ENCODE results near the gene SCUBE1. TPM values are rescaled to one million over a fixed set of nuclear protein-coding genes. Genes with fewer than 3 reads are reported as not detected.

Gene SCUBE1
- total RNA-seq, 2 experiments from 2014 or later: 0.07 TPM; not detected in 1

DNA sequence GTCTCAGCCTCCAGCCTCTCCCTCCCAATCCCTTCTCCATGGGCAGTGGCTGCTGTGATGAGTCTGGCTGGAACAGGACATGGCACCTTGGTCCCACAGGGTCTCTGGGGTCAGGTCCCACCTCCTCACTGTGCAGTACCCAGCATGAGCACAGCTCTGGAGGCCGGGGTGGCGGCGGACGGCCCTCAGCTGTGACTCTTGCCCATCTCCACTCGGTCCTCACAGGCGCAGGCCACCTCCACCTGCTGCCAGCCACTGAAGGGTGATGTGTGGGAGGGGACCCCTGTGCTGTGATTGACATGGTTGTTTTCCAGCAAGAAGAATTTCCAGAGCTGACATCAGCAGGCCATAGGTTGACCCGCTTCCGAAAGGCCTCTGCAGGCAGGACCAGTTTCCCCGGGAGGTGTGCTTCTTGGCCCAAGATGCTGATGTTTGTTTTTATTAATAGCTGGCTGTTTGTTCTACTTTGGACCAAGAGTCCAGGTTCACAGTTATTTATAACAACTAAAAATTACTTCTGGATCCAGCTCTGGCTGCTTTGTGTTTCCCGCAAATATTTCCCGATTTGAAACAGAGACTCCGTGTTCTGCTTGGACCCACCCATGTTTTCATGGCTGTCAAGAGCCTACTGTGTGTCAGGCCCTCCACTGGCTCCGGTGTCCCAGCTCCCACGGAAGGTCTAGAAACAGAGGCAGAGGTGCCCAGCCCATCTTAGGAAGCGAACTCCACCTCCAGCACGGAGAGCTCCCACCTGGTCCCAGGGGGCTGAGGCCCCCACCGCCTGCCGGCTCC, 45.7 kb downstream of the SCUBE1 start:
- no peaks in the 10 kb centered on the region for H3K36me3 Mint-ChIP-seq (ENCODE audit: low read depth)
- H3K9me3 Mint-ChIP-seq: no peaks in the 10 kb centered on the region
- H3K4me3 Mint-ChIP-seq: no peak overlapping the region
- DNase-seq (no peak), ATAC-seq (no peak)
- H3K27me3 Mint-ChIP-seq: no peaks in the 10 kb centered on the region
- intact Hi-C loops (cut with micrococcal nuclease): no loop called here
- ChIA-PET CTCF (interaction anchor here (1.6 to 1.7 kb wide), 2 partner anchors 49 to 66 kb away, joined by 5 read pairs; no protein-coding TSS in a partner anchor), POLR2A (no interaction called here)
- H3K27ac Mint-ChIP-seq: no peak overlapping the region
- TF ChIP-seq, protein P1, sequence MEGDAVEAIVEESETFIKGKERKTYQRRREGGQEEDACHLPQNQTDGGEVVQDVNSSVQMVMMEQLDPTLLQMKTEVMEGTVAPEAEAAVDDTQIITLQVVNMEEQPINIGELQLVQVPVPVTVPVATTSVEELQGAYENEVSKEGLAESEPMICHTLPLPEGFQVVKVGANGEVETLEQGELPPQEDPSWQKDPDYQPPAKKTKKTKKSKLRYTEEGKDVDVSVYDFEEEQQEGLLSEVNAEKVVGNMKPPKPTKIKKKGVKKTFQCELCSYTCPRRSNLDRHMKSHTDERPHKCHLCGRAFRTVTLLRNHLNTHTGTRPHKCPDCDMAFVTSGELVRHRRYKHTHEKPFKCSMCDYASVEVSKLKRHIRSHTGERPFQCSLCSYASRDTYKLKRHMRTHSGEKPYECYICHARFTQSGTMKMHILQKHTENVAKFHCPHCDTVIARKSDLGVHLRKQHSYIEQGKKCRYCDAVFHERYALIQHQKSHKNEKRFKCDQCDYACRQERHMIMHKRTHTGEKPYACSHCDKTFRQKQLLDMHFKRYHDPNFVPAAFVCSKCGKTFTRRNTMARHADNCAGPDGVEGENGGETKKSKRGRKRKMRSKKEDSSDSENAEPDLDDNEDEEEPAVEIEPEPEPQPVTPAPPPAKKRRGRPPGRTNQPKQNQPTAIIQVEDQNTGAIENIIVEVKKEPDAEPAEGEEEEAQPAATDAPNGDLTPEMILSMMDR (IDR thresholded peaks at IDR 0.05): no peak
- H3K4me1 Mint-ChIP-seq (ENCODE audit: low read depth): no peaks in the 10 kb centered on the region

DNA sequence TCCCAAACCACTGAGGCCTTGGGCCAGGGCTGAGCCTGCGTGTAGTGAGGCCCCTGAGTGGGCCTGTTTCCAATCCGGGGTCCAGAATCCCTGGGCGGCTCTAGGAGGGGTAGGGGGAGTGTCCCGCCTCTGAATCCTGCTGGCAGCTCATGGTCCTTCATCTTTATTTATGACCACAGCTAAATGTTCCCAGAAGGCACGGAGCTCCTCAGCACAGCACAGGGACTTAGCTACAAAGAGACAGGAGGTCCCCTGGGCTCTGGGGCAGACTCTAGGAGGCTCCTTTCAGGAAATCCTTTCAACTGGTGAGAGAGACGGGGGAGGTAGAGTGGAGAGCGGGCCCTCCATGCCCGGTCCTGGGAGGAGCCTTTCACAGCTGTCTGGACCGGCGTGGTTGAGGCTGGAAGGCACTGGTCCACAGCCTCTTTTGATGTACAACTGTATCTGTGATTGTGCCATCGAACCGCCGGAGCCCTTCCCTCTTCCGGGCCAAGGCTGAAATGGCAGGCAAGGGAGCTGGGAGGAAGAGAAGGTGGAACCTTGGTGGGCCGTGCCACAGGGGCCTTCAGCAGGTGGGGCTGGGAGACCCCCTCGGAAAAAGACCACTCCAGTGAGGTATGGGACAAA, 46.8 kb downstream of the SCUBE1 start:
- intact Hi-C loops (cut with micrococcal nuclease): no loop called here

DNA sequence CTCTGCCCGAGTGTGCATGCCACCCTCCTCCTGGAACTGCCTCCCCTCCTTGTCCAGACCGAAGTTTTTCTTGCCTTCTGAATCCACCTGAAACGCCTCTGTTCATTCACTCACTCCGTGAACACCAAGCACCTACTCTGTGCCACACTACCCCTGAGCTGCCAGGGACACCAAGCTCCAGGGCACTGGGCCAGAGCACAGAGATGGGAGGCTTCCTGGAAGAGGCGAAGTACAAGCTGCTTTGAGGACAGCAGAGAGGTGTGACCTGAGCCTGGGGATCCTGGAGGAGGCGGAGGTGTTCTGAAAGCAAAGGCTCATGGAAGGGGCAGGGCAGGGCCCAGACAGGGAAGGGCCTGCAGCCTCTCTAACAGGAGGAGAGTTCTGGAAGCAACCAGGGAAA, 47.5 kb downstream of the SCUBE1 start:
- CTCF ChIA-PET: interaction anchor here (1.6 kb wide), 1 partner anchor 22 kb away, joined by 5 read pairs; no protein-coding TSS in a partner anchor
- TF ChIP-seq, protein P1 (IDR thresholded peaks at IDR 0.05): no peak
- POLR2A ChIA-PET: no interaction called here
- Mint-ChIP-seq H3K36me3 (ENCODE audit: low read depth) (no peaks in the 10 kb centered on the region), H3K4me3 (no peak overlapping the region), H3K9me3 (no peaks in the 10 kb centered on the region), H3K4me1 (ENCODE audit: low read depth) (no peaks in the 10 kb centered on the region), H3K27me3 (no peaks in the 10 kb centered on the region), H3K27ac (no peak overlapping the region)
- DNase-seq: no peak
- intact Hi-C loops (cut with micrococcal nuclease): no loop called here
- no peak for ATAC-seq

More for the DNA sequence above, 46.8 kb downstream of the SCUBE1 start:
- ChIA-PET CTCF (interaction anchor here (1.6 kb wide), 2 partner anchors 23 to 65 kb away, joined by 5 read pairs; no protein-coding TSS in a partner anchor), POLR2A (no interaction called here)
- ATAC-seq (no peak), DNase-seq (no peak)
- Mint-ChIP-seq H3K9me3 (no peaks in the 10 kb centered on the region), H3K27me3 (no peaks in the 10 kb centered on the region), H3K4me1 (ENCODE audit: low read depth) (no peaks in the 10 kb centered on the region), H3K27ac (no peak overlapping the region), H3K36me3 (ENCODE audit: low read depth) (no peaks in the 10 kb centered on the region), H3K4me3 (no peak overlapping the region)
- TF ChIP-seq, protein P1 (IDR thresholded peaks at IDR 0.05): no peak

DNA sequence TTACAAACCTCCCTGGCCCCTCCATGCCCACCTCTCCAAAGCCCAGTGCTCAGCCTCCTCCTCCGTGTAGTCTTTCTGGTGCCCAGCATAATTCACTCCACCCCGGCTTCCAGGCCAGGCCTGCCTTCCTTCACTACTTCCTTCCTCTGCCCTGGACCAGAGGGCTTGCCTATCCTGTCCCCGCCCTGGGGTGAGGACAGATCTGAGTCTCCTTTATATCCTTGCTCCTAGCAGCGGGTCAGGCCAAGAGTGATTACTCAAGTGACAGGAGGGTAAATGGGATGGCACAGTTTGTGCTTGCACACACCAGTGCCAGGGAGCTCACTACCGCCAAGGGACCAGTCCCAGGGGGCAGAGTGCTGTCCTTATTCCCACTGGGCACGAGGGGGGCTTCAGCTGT, 48.0 kb downstream of the SCUBE1 start:
- DNase-seq: no peak
- no peak overlapping the region for H3K4me3 Mint-ChIP-seq
- no peaks in the 10 kb centered on the region for H3K27me3 Mint-ChIP-seq
- ChIA-PET POLR2A (no interaction called here), CTCF (interaction anchor here (1.6 kb wide), 1 partner anchor 21 kb away, joined by 5 read pairs; no protein-coding TSS in a partner anchor)
- TF ChIP-seq, protein P1 (IDR thresholded peaks at IDR 0.05): no peak
- no peaks in the 10 kb centered on the region for H3K9me3 Mint-ChIP-seq
- no peak overlapping the region for H3K27ac Mint-ChIP-seq
- no peak for ATAC-seq
- H3K4me1 Mint-ChIP-seq (ENCODE audit: low read depth): no peaks in the 10 kb centered on the region
- intact Hi-C loops (cut with micrococcal nuclease): no loop called here
- no peaks in the 10 kb centered on the region for H3K36me3 Mint-ChIP-seq (ENCODE audit: low read depth)
